ENCODE results near the gene SAMD4B. TPM values are rescaled to one million over a fixed set of nuclear protein-coding genes. Genes with fewer than 3 reads are reported as not detected.
A peak's percentile ranks its signal among the peaks of the same experiment; 100 is the strongest.

Gene SAMD4B
- total RNA-seq, 1 donor from 2014 or later, result 158 TPM

- H3K9me3 Mint-ChIP-seq, result no peaks in the 10 kb centered on the region
- no peak overlapping the region for H3K27ac Mint-ChIP-seq (ENCODE audit: unreplicated experiment)
- H3K27me3 Mint-ChIP-seq (ENCODE audit: low read depth), result peaks cover 55% of the 10 kb centered on the region
- peaks cover 20% of the 10 kb centered on the region for H3K4me1 Mint-ChIP-seq
- H3K36me3 Mint-ChIP-seq (ENCODE audit: low read depth), result no peaks in the 10 kb centered on the region
- TF ChIP-seq CTCF (conservative IDR thresholded peaks at IDR 0.05), result no peak
- no peak for DNase-seq (ENCODE audit: low read depth, low spot score)
- peak overlapping the region; percentile 84 for H3K4me3 Mint-ChIP-seq
Measured at GRCh38 chr19:39319892-39320248, 22.4 kb upstream of the SAMD4B start.

- H3K4me3 Mint-ChIP-seq, result peak overlapping the region; percentile 83
- H3K9me3 Mint-ChIP-seq, result no peaks in the 10 kb centered on the region
- TF ChIP-seq CTCF (conservative IDR thresholded peaks at IDR 0.05), result no peak
- peaks cover 20% of the 10 kb centered on the region for H3K4me1 Mint-ChIP-seq
- no peaks in the 10 kb centered on the region for H3K36me3 Mint-ChIP-seq (ENCODE audit: low read depth)
- peaks cover 58% of the 10 kb centered on the region for H3K27me3 Mint-ChIP-seq (ENCODE audit: low read depth)
- DNase-seq (ENCODE audit: low read depth, low spot score), result no peak
- H3K27ac Mint-ChIP-seq (ENCODE audit: unreplicated experiment), result no peak overlapping the region
Measured at GRCh38 chr19:39321117-39321831, 20.9 kb upstream of the SAMD4B start.

- peaks cover 20% of the 10 kb centered on the region for H3K4me1 Mint-ChIP-seq
- peaks cover 58% of the 10 kb centered on the region for H3K27me3 Mint-ChIP-seq (ENCODE audit: low read depth)
- H3K4me3 Mint-ChIP-seq, result peak overlapping the region; percentile 83
- H3K36me3 Mint-ChIP-seq (ENCODE audit: low read depth), result no peaks in the 10 kb centered on the region
- no peaks in the 10 kb centered on the region for H3K9me3 Mint-ChIP-seq
- no peak for DNase-seq (ENCODE audit: low read depth, low spot score)
- no peak for TF ChIP-seq CTCF (conservative IDR thresholded peaks at IDR 0.05)
- no peak overlapping the region for H3K27ac Mint-ChIP-seq (ENCODE audit: unreplicated experiment)
Measured at GRCh38 chr19:39321832-39322176, 20.4 kb upstream of the SAMD4B start.

GRCh38 chr19:39324242-39324842 is 17.9 kb upstream of the SAMD4B start:
- H3K4me1 Mint-ChIP-seq, result peaks cover 20% of the 10 kb centered on the region
- peaks cover 43% of the 10 kb centered on the region for H3K27me3 Mint-ChIP-seq (ENCODE audit: low read depth)
- no peak overlapping the region for H3K4me3 Mint-ChIP-seq
- DNase-seq (ENCODE audit: low read depth, low spot score), result no peak
- TF ChIP-seq CTCF (conservative IDR thresholded peaks at IDR 0.05), result no peak
- no peaks in the 10 kb centered on the region for H3K36me3 Mint-ChIP-seq (ENCODE audit: low read depth)
- no peaks in the 10 kb centered on the region for H3K9me3 Mint-ChIP-seq
- H3K27ac Mint-ChIP-seq (ENCODE audit: unreplicated experiment), result no peak overlapping the region

- no peak for TF ChIP-seq CTCF (conservative IDR thresholded peaks at IDR 0.05)
- H3K4me1 Mint-ChIP-seq, result peaks cover 16% of the 10 kb centered on the region
- no peaks in the 10 kb centered on the region for H3K9me3 Mint-ChIP-seq
- no peak for DNase-seq (ENCODE audit: low read depth, low spot score)
- no peak overlapping the region for H3K27ac Mint-ChIP-seq (ENCODE audit: unreplicated experiment)
- H3K27me3 Mint-ChIP-seq (ENCODE audit: low read depth), result peaks cover 36% of the 10 kb centered on the region
- no peaks in the 10 kb centered on the region for H3K36me3 Mint-ChIP-seq (ENCODE audit: low read depth)
- no peak overlapping the region for H3K4me3 Mint-ChIP-seq
Measured at GRCh38 chr19:39325778-39326665, 16.2 kb upstream of the SAMD4B start.
